OCI-LY7 (cell line): ENCODE results near the gene FGFBP1. TPM values are rescaled to one million over a fixed set of nuclear protein-coding genes. Genes with fewer than 3 reads are reported as not detected.

Experiments
- BruUV-seq: library from RNA; stranded (reverse); fragments of 400-500 nt; replicated peaks from 2 replicates; lab custom pipeline; 2021; lab: Mats Ljungman, UMichigan
- CTCF ChIA-PET: fragments of 300-600 bp; sonication (Branson Sonifier 250); formaldehyde crosslinking; loops from one replicate; lab custom pipeline; 2022; ENCODE audit warnings: antibody characterized with exemption; ENCODE audit not compliant: unreplicated experiment; lab: Charles Lee
- POLR2A ChIA-PET: fragments of 300-600 bp; sonication (Branson Sonifier 250); formaldehyde crosslinking; loops from one replicate; lab custom pipeline; 2022; ENCODE audit warnings: antibody characterized with exemption; lab: Charles Lee
- DNase-seq: peaks from one replicate; pipeline ENCODE4 v3.0.0-alpha.2; 2015; ENCODE audit warnings: low spot score
- H2AFZ ChIP-seq: fragments of 200-600 bp; sonication (generic), shearing (Covaris generic); 2 replicates; pipeline ENCODE4 v1.6.1; 2014; ENCODE audit warnings: mild to moderate bottlenecking, antibody characterized with exemption, low read length, moderate library complexity
- H3K27ac ChIP-seq: fragments of 200-600 bp; sonication (generic); 2 replicates; pipeline ENCODE4 v1.5.1; 2014; ENCODE audit warnings: mixed run types, low read depth, mild to moderate bottlenecking, moderate library complexity, low read length, inconsistent platforms; ENCODE audit not compliant: poor library complexity, severe bottlenecking
- H3K36me3 ChIP-seq: fragments of 200-600 bp; sonication (generic); 2 replicates; pipeline ENCODE4 v1.6.1; 2014; ENCODE audit warnings: mild to moderate bottlenecking, antibody characterized with exemption, low read length, moderate library complexity, mixed read lengths; ENCODE audit not compliant: insufficient read depth
- H3K4me1 ChIP-seq: fragments of 200-600 bp; sonication (generic); 2 replicates; pipeline ENCODE4 v1.5.1; 2014; ENCODE audit warnings: mild to moderate bottlenecking, low read length; ENCODE audit not compliant: insufficient read depth, poor library complexity, severe bottlenecking
- H3K4me2 ChIP-seq: fragments of 200-600 bp; sonication (generic); 2 replicates; pipeline ENCODE4 v1.6.1; 2014; ENCODE audit warnings: mild to moderate bottlenecking, low read length
- H3K4me3 ChIP-seq: fragments of 200-600 bp; sonication (generic); 2 replicates; pipeline ENCODE4 v1.5.1; 2014; ENCODE audit warnings: mild to moderate bottlenecking, low read depth, low read length; ENCODE audit not compliant: poor library complexity, severe bottlenecking
- H3K79me2 ChIP-seq: fragments of 200-600 bp; sonication (generic); 2 replicates; pipeline ENCODE4 v1.6.1; 2016; ENCODE audit warnings: low read depth, mild to moderate bottlenecking, low read length, moderate library complexity, mixed read lengths; ENCODE audit not compliant: insufficient read depth
- H3K9me2 ChIP-seq: fragments of 200-600 bp; sonication (generic); 2 replicates; pipeline ENCODE4 v1.6.1; 2016; ENCODE audit warnings: mild to moderate bottlenecking, low read length, mixed read lengths; ENCODE audit not compliant: insufficient read depth
- H3K9me3 ChIP-seq: fragments of 200-600 bp; sonication (generic); 2 replicates; pipeline ENCODE4 v1.6.1; 2014; ENCODE audit warnings: mild to moderate bottlenecking, mixed run types, low read length, mixed read lengths
- H4K20me1 ChIP-seq: fragments of 200-600 bp; sonication (generic); 2 replicates; pipeline ENCODE4 v1.6.1; 2014; ENCODE audit warnings: mild to moderate bottlenecking, antibody characterized with exemption, low read length, moderate library complexity, mixed read lengths; ENCODE audit not compliant: insufficient read depth
- EZH2phosphoT487 ChIP-seq: fragments of 200-600 bp; sonication (generic); IDR thresholded peaks from 2 replicates; pipeline ENCODE4 v1.6.1; 2018; ENCODE audit warnings: low read depth, borderline replicate concordance, mild to moderate bottlenecking, mixed run types, antibody characterized with exemption, low read length, moderate library complexity, mixed read lengths
- intact Hi-C: fragments of 100-400 bp; cut with micrococcal nuclease; formaldehyde crosslinking; loops from one replicate; pipeline ENCODE4 v1.10.0; 2022; ENCODE audit not compliant: unreplicated experiment
- total RNA-seq, 2 experiments: library from RNA; depleted of rRNA in 1 of 2; stranded (reverse); fragments of >200 nt in 1 of 2; shearing (Covaris generic) in 1 of 2; gene quantifications; 2 replicates each; pipeline ENCODE4 v1.2.3, GENCODE V29; 2014 to 2022
- TF ChIP-seq, protein P1 (sequence below): fragments of 200-600 bp; sonication (generic); conservative IDR thresholded peaks from 2 replicates; pipeline ENCODE4 v1.5.1; 2014; ENCODE audit warnings: mild to moderate bottlenecking, antibody characterized with exemption, low read length, moderate library complexity, mixed read lengths

FGFBP1 gene
- total RNA-seq, 2 experiments from 2014 or later, result not detected

- H3K36me3 ChIP-seq, result no peaks in the 10 kb centered on the region
- no peaks in the 10 kb centered on the region for H3K9me3 ChIP-seq
- no peaks in the 10 kb centered on the region for H3K79me2 ChIP-seq
- TF ChIP-seq, protein P1, sequence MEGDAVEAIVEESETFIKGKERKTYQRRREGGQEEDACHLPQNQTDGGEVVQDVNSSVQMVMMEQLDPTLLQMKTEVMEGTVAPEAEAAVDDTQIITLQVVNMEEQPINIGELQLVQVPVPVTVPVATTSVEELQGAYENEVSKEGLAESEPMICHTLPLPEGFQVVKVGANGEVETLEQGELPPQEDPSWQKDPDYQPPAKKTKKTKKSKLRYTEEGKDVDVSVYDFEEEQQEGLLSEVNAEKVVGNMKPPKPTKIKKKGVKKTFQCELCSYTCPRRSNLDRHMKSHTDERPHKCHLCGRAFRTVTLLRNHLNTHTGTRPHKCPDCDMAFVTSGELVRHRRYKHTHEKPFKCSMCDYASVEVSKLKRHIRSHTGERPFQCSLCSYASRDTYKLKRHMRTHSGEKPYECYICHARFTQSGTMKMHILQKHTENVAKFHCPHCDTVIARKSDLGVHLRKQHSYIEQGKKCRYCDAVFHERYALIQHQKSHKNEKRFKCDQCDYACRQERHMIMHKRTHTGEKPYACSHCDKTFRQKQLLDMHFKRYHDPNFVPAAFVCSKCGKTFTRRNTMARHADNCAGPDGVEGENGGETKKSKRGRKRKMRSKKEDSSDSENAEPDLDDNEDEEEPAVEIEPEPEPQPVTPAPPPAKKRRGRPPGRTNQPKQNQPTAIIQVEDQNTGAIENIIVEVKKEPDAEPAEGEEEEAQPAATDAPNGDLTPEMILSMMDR, result no peak
- TF ChIP-seq EZH2phosphoT487, result no peak
- CTCF ChIA-PET, result no interaction called here
- no peak overlapping the region for H2AFZ ChIP-seq
- no peak overlapping the region for H3K4me3 ChIP-seq
- H3K9me2 ChIP-seq, result no peaks in the 10 kb centered on the region
- POLR2A ChIA-PET, result no interaction called here
- no TSS peak for BruUV-seq
- no peaks in the 10 kb centered on the region for H4K20me1 ChIP-seq
- intact Hi-C loops, result no loop called here
- H3K4me1 ChIP-seq, result no peaks in the 10 kb centered on the region
- H3K4me2 ChIP-seq, result no peak overlapping the region
- DNase-seq, result no peak
- no peak overlapping the region for H3K27ac ChIP-seq
Observed at GRCh38 chr4:15934259-15934658, 4.3 kb downstream of the FGFBP1 start.

DNA sequence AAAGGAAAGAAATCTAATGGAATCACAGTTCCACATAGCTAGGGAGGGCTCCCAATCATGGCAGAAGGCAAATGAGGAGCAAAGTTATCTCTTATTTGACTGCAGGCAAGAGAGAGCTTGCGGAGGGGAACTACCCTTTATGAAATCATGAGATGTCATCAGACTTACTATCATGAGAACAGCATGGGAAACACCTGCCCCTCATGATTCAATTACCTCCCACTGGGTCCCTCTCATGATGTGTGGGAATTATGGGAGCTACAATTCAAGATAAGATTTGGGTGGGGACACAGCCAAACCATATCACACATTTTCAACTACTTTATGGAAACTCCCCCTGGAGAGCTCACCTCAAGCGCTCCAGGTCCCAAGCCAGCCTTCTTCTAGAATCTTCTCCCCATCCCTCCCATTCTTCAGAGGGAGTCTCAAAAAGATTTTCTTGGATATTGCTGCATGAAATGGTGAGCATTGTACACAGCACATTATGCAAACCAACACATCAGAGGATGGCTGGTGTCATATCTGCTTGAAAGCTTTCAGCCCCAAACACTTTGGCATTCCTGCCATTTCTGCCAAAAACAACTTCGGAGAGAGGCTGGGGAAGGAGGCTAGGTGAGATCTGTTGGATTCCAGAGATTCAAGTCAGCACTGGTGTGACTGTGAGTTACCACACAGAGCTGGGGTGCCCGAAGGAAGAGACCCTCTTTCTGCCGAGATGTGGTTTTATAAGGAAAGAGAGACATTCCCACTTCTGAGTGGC, 6.9 kb downstream of the FGFBP1 start:
- Histone ChIP-seq H3K4me3 (no peak overlapping the region), H3K9me2 (no peaks in the 10 kb centered on the region), H2AFZ (no peak overlapping the region), H3K9me3 (no peaks in the 10 kb centered on the region), H3K4me1 (no peaks in the 10 kb centered on the region), H3K27ac (no peak overlapping the region), H3K4me2 (no peak overlapping the region), H3K79me2 (no peaks in the 10 kb centered on the region), H4K20me1 (no peaks in the 10 kb centered on the region), H3K36me3 (no peaks in the 10 kb centered on the region)
- ChIA-PET CTCF (interaction anchor here (0.6 kb wide), 1 partner anchor 192 kb away, joined by 3 read pairs; no protein-coding TSS in a partner anchor), POLR2A (no interaction called here)
- no peak for DNase-seq
- TF ChIP-seq, protein P1, result no peak
- no peak for TF ChIP-seq EZH2phosphoT487
- intact Hi-C loops, result no loop called here
- BruUV-seq, result no TSS peak

DNA sequence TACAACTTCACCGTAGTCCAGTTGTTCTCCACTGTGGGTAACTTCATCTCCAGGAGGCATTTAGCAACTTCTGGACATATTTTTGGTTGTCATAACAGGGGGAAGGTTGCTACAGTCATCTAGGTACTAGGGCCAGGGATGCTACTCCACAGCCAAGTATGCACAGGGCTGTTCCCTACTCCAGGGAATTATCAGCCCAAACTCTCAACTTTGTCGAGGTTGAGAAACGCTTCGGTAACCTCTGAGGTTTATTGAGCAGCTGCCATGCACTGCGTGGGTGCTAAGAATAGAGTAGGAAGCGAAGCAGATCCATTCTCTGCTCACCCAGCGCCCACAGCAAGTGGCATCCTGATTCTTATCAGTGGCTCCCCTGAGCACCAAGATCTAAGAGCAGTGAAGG, 8.2 kb downstream of the FGFBP1 start:
- Histone ChIP-seq H2AFZ (no peak overlapping the region), H3K36me3 (no peaks in the 10 kb centered on the region), H3K27ac (no peak overlapping the region), H3K4me3 (no peak overlapping the region), H3K79me2 (no peaks in the 10 kb centered on the region), H4K20me1 (no peaks in the 10 kb centered on the region), H3K9me3 (no peaks in the 10 kb centered on the region), H3K4me2 (no peak overlapping the region), H3K4me1 (no peaks in the 10 kb centered on the region), H3K9me2 (no peaks in the 10 kb centered on the region)
- BruUV-seq, result no TSS peak
- intact Hi-C loops, result no loop called here
- POLR2A ChIA-PET, result no interaction called here
- CTCF ChIA-PET, result no interaction called here
- DNase-seq, result no peak
- TF ChIP-seq, protein P1, result no peak
- no peak for TF ChIP-seq EZH2phosphoT487
